Measurements from ENCODE around the gene MYO16. TPM values are rescaled to one million over a fixed set of nuclear protein-coding genes. Genes with fewer than 3 reads are reported as not detected.

Gene MYO16
- total and polyA plus RNA-seq, 2 of the 4 experiments (the other 2 are of a cell fraction) = under 0.01 to 0.03 TPM

DNA sequence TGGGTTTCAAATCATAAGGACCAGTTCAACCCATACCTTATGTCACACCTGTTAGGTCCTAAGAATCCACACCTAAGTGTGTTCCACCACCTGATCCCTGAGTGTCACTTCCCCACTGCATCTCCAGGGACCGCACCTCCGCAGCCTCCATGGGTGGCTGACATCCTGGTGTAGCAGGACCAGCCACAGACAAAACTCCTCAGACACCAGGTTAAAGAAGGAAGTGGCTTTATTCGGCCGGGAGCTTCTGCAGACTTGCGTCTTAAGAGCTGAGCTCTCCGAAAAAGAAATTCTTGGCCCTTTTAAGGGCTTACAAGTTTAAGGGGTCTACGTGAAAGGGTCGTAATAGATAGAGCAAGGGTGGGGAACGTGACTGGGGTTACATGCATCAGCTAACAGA is 509.9 kb downstream of the MYO16 start:
- ChIA-PET CTCF (no interaction called here), POLR2A (ENCODE audit: unreplicated experiment) (no interaction called here)
- peaks cover 23% of the 10 kb centered on the region for H3K27me3 ChIP-seq (ENCODE audit: control insufficient read depth, insufficient read depth, low read length)
- H3K4ac ChIP-seq (ENCODE audit: low read depth, low read length) = no peak overlapping the region
- H3K79me1 ChIP-seq (ENCODE audit: low read depth in 1 of 2, low read length in 2 of 2) = no peaks in the 10 kb centered on the region
- H3K23ac ChIP-seq (ENCODE audit: low read depth, low read length) = no peak overlapping the region
- H2BK5ac ChIP-seq (ENCODE audit: low read depth, low read length, poor library complexity, severe bottlenecking) = no peak overlapping the region
- BruUV-seq (replicated peaks) = no TSS peak
- no peak overlapping the region for H4K5ac ChIP-seq (ENCODE audit: low read depth, low read length)
- intact Hi-C loops (cut with micrococcal nuclease) = no loop called here
- no peak overlapping the region for H3K4me2 ChIP-seq (ENCODE audit: low read depth, low read length)
- H4K91ac ChIP-seq (ENCODE audit: insufficient read depth, low read depth, low read length) = no peak overlapping the region
- TF ChIP-seq MXI1 (IDR thresholded peaks at IDR 0.05; ENCODE audit: borderline replicate concordance, low read depth, low read length) = no peak
- TF ChIP-seq, protein P1, sequence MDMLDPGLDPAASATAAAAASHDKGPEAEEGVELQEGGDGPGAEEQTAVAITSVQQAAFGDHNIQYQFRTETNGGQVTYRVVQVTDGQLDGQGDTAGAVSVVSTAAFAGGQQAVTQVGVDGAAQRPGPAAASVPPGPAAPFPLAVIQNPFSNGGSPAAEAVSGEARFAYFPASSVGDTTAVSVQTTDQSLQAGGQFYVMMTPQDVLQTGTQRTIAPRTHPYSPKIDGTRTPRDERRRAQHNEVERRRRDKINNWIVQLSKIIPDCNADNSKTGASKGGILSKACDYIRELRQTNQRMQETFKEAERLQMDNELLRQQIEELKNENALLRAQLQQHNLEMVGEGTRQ (IDR thresholded peaks at IDR 0.05; ENCODE audit: low read depth, low read length) = no peak
- no peak for TF ChIP-seq SMC3 (IDR thresholded peaks at IDR 0.05; ENCODE audit: low read depth, low read length)
- no peak for TF ChIP-seq POLR2A (IDR thresholded peaks at IDR 0.05; ENCODE audit: low read depth, low read length)
- TF ChIP-seq RFX5 (IDR thresholded peaks at IDR 0.05; ENCODE audit: low read depth, low read length) = no peak
- TF ChIP-seq NFE2L2 (IDR thresholded peaks at IDR 0.05; ENCODE audit: low read depth, low read length) = no peak
- TF ChIP-seq FOS (IDR thresholded peaks at IDR 0.05; ENCODE audit: low read depth, low read length) = no peak
- TF ChIP-seq CEBPB (IDR thresholded peaks at IDR 0.05; ENCODE audit: low read depth, low read length) = no peak
- H2BK20ac ChIP-seq (ENCODE audit: low read depth, low read length) = no peak overlapping the region
- H3K9ac ChIP-seq (ENCODE audit: low read depth, low read length) = no peak overlapping the region
- no peaks in the 10 kb centered on the region for H3K4me1 ChIP-seq (ENCODE audit: control insufficient read depth, insufficient read depth, low read length)
- H2BK120ac ChIP-seq (ENCODE audit: low read depth, low read length) = no peak overlapping the region
- DNase-seq (no peak), ATAC-seq (ENCODE audit: low read depth) (no peak)
- no peak overlapping the region for H3K4me3 ChIP-seq (ENCODE audit: insufficient read depth, low read depth, low read length)
- no peak overlapping the region for H2AK5ac ChIP-seq (ENCODE audit: low read depth, low read length)
- no peak overlapping the region for H4K8ac ChIP-seq (ENCODE audit: low read depth in 2 of 2, low read length in 2 of 2)
- H3K14ac ChIP-seq (replicated peaks; ENCODE audit: low read depth, low read length) = no peak overlapping the region
- H3K9me3 ChIP-seq (ENCODE audit: control insufficient read depth, insufficient read depth, low read length) = peaks cover 9% of the 10 kb centered on the region; the same call in 1 of the 2 replicates
- H2AFZ ChIP-seq (replicated peaks; ENCODE audit: low read length, poor library complexity) = no peak overlapping the region
- no peaks in the 10 kb centered on the region for H3K36me3 ChIP-seq (ENCODE audit: control insufficient read depth, insufficient read depth, low read length)
- H2AK9ac ChIP-seq (replicated peaks; ENCODE audit: low read depth, low read length, poor library complexity) = no peak overlapping the region
- no peak overlapping the region for H3K56ac ChIP-seq (ENCODE audit: extremely low read depth, insufficient read depth, low read length)
- no peak overlapping the region for H2BK15ac ChIP-seq (ENCODE audit: low read depth, low read length)
- dilution Hi-C loops (cut with HindIII; ENCODE audit: low sequenced_read_pairs, unreplicated experiment) = no loop called here
- H3K18ac ChIP-seq (ENCODE audit: low read depth, low read length) = no peak overlapping the region
- in situ Hi-C loops (cut with MboI; ENCODE audit: low sequenced_read_pairs) = no loop called here
- no peaks in the 10 kb centered on the region for H3K9me1 ChIP-seq (ENCODE audit: insufficient read depth, low read length)
- WGBS, 2 experiments (ENCODE audit: extremely low coverage in 2 of 2, insufficient read length in 1 of 2) = no CpG with 5 or more reads among the region's 9 CpGs
- no peak overlapping the region for H3K27ac ChIP-seq (ENCODE audit: insufficient read depth, low read length)
- H4K20me1 ChIP-seq (ENCODE audit: insufficient read depth, low read length) = no peaks in the 10 kb centered on the region
